Measurements from ENCODE around the gene PCDH1.
"Not testable (repeated sequence)": the region's sequence is repeated elsewhere in the genome, so short reads cannot be mapped to it uniquely, and the experiment has no call there.

PCDH1 gene

DNA sequence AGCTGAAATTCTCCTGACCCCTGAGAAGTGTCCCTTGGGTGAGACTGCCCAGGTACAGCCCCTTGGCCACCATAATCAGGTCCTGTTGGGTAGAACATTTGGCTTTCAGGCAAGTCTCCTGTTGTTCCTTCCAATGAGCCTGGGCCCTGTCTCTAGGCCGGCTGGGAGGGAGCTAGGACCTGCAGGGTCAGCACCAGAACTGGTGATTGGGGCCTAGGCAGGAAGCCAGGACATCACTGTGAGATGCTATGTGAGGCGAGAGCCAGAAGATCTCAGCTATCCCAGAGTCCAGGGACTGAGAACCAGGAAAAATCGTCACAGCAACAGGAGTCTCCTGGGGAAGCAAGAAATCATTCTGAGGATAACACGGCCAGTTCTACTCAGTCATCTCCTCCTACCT lies 51.5 kb downstream of the PCDH1 start:
- DNase-seq, result no peak

GRCh38 chr5:141825791-141826560 lies 52.2 kb downstream of the PCDH1 start:
- DNase-seq, result peak; percentile 32

- no peak for DNase-seq
Observed at GRCh38 chr5:141825241-141825671, 53.0 kb downstream of the PCDH1 start.

DNA sequence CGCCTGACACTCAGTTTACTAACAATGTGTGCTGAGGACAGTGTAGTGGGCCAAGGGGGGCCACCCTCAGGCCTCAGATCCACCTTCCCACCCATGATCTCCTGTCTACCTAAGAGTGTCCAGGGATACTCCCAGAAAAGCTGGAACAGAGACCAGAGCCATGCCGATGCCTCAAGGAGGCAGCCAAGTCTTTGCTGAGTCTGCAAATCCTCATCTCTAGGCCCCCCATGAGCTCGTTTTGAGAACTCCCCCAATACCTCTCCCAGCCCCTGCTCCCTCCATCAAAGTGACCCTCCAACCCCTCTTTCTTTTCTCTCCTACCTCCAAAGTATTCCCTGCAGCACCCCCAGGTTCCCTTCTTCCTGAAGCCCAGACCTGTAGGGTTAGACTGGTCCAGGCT lies 53.5 kb downstream of the PCDH1 start:
- no peak for DNase-seq

DNA sequence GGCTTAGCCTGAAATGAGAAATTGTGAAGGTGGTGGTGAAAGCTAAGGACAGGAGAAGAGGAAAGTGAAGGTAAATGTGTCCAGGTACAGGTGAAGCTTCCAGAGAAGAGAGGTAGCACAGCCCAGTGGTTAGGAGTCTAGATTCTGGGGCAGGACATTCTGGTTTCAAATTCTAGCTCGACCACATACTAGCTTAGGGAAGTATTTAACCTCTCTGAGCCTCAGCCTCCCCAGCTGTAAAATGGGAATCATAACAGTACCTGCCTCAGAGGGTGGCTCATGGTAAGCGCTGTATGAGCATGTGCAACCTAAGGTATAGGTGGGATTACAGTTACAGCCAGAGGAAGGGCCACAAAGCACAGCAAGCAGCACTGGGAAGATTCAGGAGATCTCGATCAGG lies 55.2 kb downstream of the PCDH1 start:
- no peak for DNase-seq

GRCh38 chr5:141822144-141822543 lies 56.1 kb downstream of the PCDH1 start:
- DNase-seq, result no peak

DNA sequence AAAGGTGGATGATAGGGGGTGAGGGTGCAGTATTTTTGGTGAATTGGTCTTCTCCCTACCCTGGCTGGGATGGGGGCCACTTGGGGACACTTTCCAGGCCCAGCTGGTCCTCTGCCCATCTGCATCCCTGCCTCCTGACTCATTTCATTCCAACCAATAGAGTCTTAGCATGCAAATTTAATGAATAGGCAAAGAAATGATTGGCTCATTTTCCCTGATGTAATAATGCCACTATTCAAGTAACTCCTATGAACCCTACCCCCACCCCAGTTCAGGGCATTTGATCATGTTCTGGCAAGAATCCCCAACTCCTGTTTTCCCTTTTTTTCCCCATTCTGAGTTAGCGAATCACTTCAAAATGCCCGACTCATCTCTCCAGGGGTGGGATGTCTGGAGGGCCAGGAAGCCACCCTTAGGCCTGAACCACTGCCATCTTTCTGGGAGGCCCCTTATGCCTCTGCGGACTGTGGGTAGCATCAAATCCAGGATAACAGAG lies 56.7 kb downstream of the PCDH1 start:
- no peak for DNase-seq

GRCh38 chr5:141820686-141821085 lies 57.5 kb downstream of the PCDH1 start:
- not testable (repeated sequence) for DNase-seq

- DNase-seq, result no peak
Observed at GRCh38 chr5:141817631-141818030, 60.6 kb downstream of the PCDH1 start.

DNA sequence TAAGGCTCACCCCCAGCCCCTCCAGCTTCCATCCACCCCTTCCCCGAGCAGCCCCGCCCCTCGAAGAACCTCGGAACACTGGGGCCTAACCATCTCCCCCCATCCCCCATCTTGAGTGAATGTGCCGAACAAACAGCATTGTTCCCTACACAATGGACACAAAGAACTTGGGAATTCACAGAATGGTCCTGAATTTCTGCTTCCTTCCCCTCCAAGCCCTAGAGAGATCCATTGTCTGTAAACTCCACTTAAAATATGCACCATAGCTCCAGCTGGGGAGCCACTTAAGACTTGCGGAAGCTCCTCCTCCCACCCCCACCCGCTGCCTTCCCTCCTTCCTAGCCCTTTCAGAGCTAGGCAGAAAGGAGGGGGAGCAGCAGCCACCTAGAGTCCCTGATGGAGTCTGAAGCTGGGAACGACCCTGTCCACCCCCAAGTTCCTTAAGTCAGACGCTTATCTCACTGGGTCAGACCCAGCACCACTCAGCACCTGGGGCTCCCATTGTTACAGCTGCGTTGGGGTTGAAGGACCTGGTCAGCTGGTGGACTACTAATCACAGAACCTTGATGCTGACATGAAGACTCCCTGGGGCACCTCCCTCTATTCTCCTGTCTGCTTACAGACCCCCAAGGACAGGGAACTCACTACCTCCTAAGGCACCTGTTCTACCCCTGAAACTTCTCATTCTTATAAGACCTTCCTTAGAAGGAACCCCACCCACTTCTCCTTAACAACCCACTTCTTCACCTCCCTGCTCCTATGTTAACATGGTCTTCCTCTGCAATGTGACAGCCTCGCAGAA lies 61.4 kb downstream of the PCDH1 start:
- no peak for DNase-seq

GRCh38 chr5:141815796-141816180 lies 62.4 kb downstream of the PCDH1 start:
- no peak for DNase-seq

DNA sequence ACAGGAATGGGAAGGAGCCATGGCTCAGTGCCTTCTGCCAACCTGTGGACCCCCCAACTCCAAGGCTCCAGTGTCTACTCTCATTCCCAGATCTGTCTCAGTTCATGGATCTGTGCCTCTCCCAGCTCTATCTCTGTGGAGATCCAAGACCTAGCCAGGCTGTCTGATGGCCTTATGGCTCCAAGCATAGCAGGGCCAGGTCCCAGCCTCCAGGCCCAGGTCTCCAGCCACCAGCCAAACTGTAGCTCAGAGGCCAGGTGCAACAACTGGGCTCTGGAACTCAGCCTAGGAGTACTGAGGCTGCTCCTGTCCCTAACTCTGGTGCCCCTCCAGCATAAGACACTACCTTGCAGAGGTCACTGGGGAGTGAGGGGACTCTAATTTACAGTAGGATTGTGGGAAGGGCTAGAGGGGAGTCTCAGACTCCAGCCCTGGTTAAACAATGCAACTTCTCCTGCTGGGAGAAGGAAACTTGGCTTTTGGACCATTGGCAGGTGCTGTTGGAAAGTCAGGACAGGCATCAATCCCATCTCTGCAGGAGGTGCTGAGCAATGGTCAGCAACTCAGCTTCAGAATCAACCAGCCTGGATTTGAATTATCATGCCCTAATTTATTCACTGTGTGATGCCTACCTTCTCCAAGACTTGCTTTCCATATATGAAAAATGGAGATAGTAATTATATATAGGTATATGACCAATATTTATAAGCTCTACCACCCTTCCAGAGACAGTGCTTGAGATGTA lies 63.0 kb downstream of the PCDH1 start:
- DNase-seq, result no peak

GRCh38 chr5:141814064-141814964 lies 63.9 kb downstream of the PCDH1 start:
- peak; percentile 67 for DNase-seq

DNA sequence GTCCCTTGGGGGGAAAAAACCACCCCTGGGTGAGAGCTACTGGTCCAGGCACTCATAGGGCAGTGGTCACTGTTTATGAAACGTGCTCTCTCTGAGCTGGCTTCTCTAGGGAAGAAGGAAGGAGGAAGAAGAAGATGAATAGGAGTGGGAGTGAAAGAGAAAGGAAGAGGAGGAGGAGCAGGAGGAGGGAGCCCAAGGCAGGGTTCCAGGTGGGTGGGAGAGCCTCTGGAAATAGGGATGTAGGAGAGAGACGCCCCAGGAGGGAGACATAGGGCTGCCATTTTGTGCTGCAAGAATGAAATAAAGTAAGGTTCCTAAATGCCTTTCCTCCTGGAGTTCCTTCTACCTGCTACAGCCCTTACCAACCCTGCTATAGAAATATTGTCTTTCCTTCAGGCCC lies 65.7 kb downstream of the PCDH1 start:
- no peak for DNase-seq

DNA sequence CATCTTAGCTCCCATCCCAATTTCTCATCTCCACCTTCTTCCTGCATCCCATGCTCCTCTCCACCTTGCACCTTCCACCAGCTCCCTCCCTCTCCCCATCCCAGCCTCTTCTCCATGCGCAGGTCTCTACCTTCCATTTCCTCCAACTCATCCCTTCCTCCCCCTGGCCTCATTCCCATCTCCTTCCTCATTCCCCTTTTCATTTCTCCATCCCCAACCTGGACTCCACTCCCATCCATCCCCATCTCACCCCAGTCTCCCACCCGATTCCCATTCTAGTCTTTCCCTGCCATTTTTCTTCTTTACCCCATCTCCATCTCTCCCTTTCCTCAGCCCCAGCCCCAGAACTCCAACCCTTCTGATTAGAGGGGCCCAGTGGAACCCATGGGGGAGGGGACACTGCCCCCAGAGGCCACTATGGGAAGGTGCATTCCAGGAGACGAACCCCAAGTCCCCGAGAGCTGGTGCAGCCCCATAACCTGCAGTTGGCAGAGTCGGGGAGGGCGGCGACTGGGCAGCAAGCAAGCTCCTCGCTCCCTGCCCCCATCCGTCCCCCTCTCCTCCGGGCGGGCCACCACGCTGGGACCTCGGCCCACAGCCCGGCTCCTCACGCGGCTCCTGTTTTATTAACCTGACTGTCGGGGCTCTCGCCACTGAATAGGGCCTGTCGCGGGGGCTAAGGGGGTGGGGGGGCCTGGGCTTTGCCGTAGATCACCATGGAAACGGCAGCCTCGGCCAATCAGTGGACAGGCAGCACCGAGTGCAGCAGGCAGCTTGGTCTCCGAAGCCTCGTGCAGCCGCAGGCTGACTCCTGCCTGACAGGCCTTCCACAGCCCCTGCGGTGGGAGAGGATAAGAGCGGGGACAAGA lies 66.7 kb downstream of the PCDH1 start:
- peak; percentile 41 for DNase-seq

GRCh38 chr5:141810702-141811101 lies 67.5 kb downstream of the PCDH1 start:
- DNase-seq, result no peak

DNA sequence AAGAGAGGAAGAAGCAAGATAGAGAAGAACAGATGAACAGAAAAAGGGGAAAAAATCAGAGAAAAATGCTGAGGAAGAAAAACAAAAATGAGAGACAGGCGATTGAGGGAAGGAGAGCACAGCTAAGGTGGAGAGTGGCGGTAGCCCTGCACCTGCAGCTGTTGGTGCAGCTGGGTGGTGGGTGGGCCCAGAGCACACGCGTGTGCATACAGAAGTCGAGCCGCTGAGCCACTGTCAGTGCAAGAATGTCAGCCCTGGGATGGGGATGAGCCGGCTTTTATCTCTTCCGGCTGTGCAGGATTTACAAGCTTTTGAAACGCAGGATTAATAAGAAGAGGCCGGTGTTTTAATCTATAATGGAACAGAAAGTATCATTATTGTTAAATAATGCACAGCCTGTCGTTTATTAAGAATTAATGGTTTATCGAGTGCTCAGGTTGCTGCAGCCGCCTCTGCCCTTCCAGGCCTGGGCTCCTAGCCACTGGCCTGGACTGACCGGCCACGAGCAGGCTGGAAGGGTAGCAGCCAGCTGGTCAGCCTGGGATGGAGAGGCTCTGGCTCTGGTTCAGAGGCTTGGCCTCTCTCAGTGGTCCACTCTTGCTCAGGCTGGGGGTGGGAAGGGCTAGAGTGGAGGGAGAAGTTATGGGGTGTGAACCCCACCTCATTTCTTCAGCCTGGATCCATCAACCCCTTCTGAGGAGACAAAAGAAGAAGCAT lies 68.7 kb downstream of the PCDH1 start:
- no peak for DNase-seq

GRCh38 chr5:141808857-141809256 lies 69.4 kb downstream of the PCDH1 start:
- DNase-seq, result no peak

DNA sequence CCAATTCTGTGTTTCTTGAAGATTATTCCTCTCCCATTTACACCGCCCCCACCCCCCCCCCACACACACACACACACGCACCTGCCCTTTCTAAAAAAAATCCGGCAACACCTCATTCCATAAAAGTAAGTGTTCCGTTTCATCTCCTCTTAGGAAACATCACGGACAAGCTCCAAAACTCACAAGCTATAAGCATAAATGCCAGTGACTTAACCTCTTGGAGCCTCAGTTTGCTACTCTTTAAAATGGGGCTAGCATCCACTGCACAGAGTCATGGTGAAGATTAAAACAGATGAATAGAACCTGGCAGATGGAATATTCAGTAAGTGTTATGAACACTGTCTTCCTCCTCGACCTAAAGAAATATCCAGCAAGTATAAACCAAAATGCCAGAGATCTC lies 70.5 kb downstream of the PCDH1 start:
- no peak for DNase-seq

- DNase-seq, result no peak
Observed at GRCh38 chr5:141807329-141807728, 70.9 kb downstream of the PCDH1 start.

DNA sequence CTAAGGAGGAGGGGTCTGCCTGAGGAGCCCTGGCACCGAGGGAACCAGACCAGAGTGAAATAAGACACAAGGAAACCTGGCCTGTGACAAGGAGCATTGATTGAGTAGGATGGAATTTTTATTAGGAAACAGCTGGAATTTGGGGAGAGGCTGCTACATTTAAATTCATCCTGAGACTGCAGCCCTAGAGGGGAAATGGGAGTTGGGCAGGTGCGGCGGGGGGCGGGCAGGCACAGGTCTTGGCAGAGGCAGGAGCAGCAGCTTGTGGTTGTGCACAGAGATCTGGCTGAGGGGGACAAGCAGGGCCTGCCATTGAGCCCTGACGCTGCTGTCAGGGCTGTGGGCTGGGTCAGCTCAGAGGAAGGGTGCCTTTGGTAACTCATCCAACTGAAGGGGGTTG lies 71.6 kb downstream of the PCDH1 start:
- no peak for DNase-seq
